Measurements from ENCODE around the gene OR5C1. TPM values are rescaled to one million over a fixed set of nuclear protein-coding genes. Genes with fewer than 3 reads are reported as not detected.

The OR5C1 gene
- total RNA-seq, result not detected

DNA sequence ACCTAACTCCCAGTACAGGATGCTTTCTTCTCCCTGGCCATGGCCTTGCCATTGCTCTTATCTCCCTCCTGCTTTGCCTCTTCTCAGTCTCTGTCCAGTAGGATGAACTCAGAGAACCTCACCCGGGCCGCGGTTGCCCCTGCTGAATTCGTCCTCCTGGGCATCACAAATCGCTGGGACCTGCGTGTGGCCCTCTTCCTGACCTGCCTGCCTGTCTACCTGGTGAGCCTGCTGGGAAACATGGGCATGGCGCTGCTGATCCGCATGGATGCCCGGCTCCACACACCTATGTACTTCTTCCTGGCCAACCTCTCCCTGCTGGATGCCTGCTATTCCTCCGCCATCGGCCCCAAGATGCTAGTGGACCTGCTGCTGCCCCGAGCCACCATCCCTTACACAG is at the start of gene OR5C1:
TSS of gene OR5C1 (plus strand) at position 103 of the 400 bp plus-strand sequence. CDS start at position 103, 0 bp downstream.
- DNase-seq (ENCODE audit: low spot score in 2 of 2), result no peak
- no peak for FAIRE-seq

DNA sequence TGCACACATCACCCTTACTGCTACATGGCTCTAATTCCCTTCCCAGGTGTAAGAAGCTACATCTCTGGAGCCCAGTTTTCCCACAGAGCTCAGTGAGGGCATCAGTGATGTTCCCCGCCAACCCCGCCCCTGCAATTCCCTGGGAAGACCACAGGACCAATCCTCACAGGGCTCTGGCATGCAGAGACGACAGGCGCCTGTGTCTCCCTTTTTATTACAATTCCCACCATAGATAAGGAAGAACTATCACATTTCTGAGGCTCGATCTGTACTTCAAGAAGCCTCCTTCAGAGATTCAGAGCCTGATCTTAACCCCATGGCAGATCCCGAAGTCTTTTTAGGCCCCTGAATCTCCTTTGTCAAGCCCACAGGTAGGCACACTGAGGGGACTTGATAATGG is 46.7 kb upstream of the OR5C1 start, which contains the start of gene OR1L6:
TSS of gene OR1L6 (plus strand) at position 301 of the 400 bp plus-strand sequence. CDS start 7,545 bp downstream, outside the sequence.
- FAIRE-seq (no peak), DNase-seq (ENCODE audit: low spot score in 2 of 2) (no peak)

DNA sequence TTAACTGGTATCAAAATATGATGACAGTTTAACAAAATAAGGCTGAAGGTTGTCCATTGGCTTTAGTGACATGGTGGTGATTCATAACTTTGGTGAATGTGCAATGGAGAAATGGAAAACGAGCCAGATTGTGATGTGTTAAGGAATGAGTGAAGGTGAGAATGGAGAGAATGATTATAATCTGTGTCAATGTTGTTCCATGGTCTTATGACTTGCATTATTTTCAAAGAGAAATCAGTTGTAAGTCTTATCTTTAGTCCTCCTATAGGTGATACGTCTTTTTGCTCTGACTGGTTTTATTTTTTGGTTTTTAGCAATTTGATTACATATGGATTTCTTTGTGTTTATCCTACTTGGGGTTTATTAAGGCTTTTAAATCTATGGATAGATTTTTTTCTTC is 33.9 kb upstream of the OR5C1 start:
- FAIRE-seq, result no peak

DNA sequence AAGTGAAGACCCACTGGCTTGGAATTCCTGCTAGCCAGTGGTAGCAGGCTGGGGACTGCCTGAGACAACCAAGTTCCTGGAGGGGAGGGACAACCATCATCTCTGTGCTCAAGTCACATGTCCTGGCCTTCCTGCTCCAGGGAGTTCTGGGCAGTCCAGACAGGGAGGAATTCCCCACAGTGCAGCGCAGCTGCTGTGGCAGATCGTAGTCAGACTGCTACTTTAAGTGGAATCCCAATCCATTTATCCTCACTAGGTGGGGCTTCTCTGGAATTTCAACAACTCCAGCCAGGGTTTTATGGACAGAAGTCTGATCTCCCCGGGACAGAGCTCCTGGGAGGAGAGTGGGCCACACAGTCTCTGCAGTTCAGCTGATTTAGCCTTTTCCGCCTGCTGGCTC is 20.9 kb upstream of the OR5C1 start:
- FAIRE-seq, result no peak

More for the DNA sequence above, 33.9 kb upstream of the OR5C1 start:
- no peak for DNase-seq (ENCODE audit: low spot score in 2 of 2)

DNA sequence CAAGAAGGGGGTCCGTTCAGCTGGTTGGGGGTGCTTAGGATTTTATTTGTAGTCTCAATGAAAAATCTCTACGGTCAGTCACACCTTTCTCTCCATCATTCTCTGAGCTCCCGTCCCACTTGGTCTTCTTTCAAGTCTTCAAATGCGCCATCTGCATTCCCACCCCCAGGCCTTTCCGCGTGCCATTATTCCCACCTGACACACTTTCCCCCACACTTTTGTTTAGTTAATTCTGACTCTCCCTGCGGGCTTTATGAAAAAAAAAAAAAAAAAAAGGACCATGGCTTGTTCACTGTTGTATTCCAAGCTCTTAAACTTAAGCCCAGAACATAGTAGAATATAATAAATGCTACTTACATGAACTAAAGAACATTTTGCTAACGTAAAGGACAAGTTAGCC is 11.7 kb upstream of the OR5C1 start:
- no peak for DNase-seq (ENCODE audit: low spot score in 2 of 2)
- no peak for FAIRE-seq

More for the DNA sequence above, 20.9 kb upstream of the OR5C1 start:
- no peak for DNase-seq (ENCODE audit: low spot score in 2 of 2)

DNA sequence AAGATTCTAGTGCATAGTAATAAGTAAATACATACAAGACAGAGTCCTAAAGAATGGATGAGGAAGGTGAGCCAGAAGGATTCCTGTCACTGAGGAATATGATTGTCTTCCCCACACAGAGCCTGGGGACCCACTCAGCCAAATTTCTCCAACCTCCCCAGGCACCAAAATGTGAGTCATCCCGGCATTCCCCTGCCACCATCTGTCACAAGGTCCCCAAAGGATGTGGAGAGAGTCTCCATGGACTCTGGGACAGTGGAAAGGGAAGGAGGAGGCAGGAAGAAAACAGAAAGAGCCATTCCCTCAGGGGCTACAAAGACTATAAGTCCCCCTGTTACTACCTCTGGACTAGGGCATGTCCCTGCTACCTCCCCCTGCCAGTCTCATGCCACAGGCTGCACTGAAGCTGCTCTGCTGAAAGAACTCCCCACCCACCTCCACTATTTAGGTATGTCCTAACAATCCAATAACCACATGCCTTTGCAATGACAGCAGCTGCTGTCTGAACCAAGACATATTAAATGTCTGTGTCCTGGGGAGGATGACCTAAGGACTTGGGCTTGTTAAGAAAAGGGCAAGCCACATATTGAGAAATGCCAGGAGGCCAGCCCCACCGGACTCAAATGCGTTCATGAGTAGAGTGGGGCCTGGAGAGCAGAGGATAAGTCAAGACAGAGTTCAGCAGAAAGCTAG is 10.7 kb upstream of the OR5C1 start:
- DNase-seq (ENCODE audit: low spot score in 2 of 2), result no peak
- FAIRE-seq, result no peak

DNA sequence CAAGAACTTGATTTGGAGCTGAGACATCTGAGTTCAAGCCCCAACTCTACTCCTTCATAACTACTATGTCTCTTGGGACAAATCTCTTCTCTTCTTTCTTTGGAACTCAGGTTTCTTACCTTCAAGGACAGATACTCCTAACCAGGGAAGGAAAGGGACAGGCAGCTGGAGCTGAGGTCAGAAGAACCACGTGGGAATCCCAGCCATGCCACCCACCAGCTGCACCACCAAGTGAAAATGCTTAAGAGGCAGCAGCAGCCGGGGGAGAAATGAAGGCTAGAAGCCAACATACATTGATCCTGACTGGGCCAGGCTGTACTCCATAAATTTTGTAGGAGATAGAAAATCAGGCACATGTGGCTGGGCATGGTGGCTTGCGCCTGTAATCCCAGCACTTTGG is 9.6 kb upstream of the OR5C1 start:
- FAIRE-seq (no peak), DNase-seq (ENCODE audit: low spot score in 2 of 2) (no peak)

DNA sequence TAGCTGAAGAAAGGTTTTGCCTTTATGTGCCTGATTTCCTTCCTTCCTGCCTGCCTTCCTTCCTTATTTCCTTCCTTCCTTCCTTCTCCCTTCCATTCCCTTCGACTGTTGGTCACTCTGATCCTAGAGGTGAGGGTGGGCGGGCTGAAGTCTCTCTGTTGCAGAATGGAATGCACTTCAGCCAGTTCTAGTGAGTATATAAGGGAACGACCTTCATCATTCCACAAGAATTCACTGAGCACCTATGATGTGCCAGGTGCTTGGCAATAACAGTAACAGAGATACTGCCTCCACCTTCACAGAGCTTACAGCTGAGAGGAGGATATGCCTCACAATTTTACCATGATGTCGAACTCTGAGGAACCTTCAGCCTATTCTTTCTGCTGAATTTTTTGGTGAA is 8.7 kb upstream of the OR5C1 start:
- no peak for FAIRE-seq
- DNase-seq (ENCODE audit: low spot score in 2 of 2), result no peak

DNA sequence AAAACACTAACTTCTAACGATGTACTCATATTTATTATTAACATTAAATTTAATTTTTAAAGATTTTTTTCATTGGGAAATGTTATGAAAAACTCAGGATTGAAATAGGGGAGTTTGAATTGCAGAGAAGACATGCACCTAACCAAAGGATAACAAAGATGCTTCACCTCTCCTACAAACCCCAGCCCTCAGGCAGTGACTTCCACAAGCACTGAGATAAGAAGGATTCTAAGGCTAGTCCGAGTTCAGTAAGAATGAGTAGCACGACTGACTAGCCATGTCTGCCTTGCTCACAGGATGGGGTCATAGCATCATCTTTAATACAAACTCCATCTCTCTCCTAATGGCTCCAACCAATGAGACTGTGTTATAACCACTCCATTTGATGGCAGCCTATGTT is 7.1 kb upstream of the OR5C1 start:
- FAIRE-seq, result no peak
- DNase-seq (ENCODE audit: low spot score in 2 of 2), result no peak

DNA sequence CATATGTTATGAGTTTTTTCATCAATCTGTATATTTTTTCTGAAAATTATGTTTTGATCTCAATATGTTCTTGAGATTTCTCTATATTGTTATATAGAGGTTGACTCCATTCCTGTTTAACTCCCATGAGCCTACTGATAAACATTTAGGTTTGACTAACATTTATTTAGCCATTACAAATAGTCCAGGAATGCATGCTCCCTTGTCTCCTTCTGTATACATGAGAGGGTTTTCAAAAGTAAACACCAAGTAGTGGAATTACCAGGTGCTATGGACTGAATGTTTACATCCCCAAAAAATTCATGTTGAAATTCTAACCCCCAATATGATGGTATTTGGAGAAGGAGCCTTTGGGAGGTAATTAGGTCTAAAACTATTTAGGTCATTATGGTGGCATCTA is 3.5 kb upstream of the OR5C1 start:
- no peak for DNase-seq (ENCODE audit: low spot score in 2 of 2)
- FAIRE-seq, result no peak

DNA sequence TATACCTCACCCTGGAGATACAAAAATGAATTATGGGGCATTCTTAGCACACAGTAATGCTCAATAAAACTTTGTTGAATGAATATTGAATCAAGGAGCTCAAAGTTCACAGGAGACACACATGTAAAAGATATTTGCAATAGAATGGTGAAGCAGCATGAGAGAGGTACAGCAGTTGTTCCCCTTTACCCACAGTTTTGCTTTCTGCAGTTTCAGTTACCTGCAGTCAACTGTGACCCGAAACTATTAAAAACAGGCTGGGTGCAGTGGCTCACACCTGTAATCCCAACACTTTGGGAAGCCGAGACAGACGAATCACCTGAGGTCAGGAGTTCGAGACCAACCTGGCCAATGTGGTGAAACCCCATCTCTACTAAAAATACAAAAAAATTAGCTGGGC is 2.4 kb upstream of the OR5C1 start:
- FAIRE-seq (no peak), DNase-seq (ENCODE audit: low spot score in 2 of 2) (no peak)

DNA sequence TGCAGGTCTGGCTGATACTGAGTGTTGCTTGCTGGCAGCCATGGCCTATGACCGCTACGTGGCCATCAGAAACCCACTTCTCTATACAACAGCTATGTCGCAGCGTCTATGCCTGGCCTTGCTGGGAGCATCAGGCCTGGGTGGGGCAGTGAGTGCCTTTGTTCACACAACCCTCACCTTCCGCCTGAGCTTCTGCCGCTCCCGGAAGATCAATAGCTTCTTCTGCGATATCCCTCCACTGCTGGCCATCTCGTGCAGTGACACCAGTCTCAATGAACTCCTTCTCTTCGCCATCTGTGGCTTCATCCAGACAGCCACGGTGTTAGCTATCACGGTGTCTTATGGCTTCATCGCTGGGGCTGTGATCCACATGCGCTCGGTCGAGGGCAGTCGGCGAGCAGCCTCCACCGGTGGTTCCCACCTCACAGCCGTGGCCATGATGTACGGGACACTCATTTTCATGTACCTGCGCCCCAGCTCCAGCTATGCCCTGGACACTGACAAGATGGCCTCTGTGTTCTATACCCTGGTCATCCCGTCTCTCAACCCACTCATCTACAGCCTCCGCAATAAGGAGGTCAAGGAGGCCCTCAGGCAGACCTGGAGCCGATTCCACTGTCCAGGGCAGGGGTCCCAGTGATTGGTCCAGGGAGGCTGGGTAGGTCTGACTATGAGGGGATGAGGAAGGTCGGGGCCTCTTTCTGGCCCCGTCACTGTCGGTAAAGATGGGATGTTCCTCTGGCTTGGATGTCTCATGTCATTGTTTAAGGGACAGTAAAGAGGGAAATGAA is 718 bp downstream of the OR5C1 start:
- no peak for DNase-seq (ENCODE audit: low spot score in 2 of 2)

DNA sequence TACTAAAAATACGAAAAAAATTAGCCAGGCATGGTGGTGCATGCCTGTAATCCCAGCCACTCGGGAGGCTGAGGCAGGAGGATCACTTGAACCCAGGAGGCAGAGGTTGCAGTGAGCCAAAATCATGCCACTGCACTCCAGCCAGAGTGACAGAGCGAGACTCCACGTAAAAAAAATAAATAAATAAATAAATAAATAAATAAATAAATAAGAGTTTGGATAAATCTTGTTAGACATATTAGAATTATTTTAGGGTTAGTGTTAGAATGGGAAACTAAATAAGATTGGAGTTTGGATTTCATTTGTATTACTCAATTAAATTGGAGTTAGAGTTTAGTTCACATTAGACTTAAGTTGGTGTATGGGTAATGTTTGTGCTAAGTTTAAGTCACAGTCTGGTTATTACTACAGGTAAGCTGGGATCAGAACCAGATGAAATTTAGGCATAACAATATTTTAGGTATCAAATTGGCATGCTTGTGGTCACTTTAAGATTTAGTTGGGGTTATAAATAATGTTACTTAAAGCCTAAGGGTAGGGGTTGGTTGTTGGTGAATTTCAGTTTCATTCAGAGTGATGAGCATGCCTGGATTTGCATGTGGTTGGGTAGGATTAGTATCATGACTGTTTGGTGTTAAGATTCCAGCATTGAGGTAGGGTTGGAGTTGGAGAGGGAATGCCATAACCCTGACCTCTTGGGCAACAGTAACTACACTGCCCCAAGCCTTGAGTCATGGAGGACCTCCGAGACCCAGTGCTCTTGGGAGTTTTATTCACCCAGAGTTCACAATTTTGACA is 3.3 kb downstream of the OR5C1 start:
- FAIRE-seq, result peak; percentile 44
- DNase-seq (ENCODE audit: low spot score in 2 of 2), result no peak

More for the DNA sequence above, 718 bp downstream of the OR5C1 start:
- no peak for FAIRE-seq

DNA sequence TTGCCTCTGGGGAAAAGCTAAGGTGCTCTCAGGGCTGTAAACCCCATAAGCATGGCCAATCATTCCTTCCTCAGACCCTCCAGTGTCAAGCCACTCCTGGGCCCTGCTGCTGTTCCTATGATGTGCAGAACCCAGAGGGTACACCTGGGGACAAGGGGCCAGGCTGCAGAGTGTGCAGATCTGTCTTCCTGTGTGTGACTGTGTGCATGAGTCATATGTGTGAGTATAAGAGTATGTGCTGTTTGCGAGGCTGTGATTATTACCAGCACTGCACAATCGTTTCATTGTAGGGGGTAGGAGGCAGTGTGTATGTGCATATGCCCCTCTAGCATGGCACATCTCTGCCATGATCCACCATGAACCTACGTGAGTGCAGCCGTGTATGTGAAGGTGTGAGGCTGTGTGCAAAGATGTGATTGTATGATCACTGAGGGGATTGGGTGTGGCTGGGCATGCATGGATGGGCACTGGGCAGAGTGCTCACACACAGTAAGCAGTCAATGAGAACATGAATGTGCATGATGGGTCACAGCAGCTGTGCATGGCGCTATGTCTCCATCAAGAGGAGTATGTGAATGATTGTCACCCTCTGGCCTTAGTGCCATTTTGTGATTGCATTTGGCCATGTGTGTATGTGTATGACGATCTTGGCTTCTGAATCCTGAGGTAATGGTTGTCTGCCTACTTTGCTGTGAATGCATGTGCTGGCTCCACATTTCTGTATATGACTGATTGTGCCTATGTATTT is 8.8 kb downstream of the OR5C1 start:
- no peak for DNase-seq (ENCODE audit: low spot score in 2 of 2)

DNA sequence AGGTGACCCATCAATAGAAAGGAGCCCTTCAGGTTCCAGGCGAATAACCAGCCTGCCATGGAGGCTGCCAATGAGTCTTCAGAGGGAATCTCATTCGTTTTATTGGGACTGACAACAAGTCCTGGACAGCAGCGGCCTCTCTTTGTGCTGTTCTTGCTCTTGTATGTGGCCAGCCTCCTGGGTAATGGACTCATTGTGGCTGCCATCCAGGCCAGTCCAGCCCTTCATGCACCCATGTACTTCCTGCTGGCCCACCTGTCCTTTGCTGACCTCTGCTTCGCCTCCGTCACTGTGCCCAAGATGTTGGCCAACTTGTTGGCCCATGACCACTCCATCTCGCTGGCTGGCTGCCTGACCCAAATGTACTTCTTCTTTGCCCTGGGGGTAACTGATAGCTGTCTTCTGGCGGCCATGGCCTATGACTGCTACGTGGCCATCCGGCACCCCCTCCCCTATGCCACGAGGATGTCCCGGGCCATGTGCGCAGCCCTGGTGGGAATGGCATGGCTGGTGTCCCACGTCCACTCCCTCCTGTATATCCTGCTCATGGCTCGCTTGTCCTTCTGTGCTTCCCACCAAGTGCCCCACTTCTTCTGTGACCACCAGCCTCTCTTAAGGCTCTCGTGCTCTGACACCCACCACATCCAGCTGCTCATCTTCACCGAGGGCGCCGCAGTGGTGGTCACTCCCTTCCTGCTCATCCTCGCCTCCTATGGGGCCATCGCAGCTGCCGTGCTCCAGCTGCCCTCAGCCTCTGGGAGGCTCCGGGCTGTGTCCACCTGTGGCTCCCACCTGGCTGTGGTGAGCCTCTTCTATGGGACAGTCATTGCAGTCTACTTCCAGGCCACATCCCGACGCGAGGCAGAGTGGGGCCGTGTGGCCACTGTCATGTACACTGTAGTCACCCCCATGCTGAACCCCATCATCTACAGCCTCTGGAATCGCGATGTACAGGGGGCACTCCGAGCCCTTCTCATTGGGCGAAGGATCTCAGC is 11.6 kb downstream of the OR5C1 start, which contains the start of gene OR1K1:
TSS of gene OR1K1 (plus strand) at position 58 of the 995 bp plus-strand sequence. CDS start at position 58, 0 bp downstream.
- no peak for DNase-seq (ENCODE audit: low spot score in 2 of 2)
- no peak for FAIRE-seq

More for the DNA sequence above, 8.8 kb downstream of the OR5C1 start:
- no peak for FAIRE-seq

DNA sequence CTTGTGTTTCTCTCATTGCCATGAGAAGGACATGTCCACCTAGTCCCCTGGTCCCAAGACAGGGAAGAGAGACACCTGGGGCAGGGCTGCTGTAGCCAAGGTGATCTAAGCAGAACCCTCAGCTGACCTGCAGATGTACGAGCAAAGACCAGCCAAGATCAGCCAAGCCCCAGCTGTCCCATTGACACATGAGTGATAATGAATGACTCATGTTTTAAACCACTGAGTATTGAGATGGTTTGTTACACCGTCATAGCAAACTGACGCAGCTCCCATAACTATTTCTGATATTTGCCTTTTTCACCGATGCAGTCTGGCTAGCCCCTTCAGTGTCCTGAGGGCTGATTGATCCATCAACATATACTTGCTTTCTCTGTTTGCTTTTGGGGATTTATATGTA is 17.9 kb downstream of the OR5C1 start:
- DNase-seq (ENCODE audit: low spot score in 2 of 2) (no peak), FAIRE-seq (no peak)

DNA sequence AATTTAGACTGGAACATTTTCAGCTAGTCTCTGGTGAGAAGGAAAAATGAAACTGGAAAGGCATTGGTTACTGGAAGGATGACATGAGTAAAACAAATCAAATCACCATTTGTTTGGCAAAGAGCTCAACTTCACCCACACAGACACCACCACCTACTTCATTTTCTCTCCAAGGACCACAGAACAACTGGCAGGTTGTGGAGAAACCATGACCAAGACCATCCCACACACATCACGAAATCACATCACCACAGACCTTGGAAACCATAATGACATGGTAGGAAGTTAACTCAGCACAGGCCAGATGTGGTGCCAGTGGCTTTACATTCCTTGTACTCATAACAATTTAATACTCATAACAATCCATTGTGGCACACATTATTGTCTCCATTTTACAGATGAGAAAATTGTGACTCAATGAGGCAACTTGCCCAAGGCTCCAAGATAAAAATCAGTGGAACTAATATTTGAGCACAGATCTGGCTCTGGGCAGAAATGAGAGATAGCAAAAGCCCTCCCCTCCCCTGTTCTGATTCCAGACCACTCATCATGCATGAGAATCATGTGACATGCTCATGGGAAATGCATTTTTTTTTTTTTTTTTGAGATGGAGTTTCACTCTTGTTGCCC is 18.7 kb downstream of the OR5C1 start:
- FAIRE-seq (no peak), DNase-seq (ENCODE audit: low spot score in 2 of 2) (no peak)

DNA sequence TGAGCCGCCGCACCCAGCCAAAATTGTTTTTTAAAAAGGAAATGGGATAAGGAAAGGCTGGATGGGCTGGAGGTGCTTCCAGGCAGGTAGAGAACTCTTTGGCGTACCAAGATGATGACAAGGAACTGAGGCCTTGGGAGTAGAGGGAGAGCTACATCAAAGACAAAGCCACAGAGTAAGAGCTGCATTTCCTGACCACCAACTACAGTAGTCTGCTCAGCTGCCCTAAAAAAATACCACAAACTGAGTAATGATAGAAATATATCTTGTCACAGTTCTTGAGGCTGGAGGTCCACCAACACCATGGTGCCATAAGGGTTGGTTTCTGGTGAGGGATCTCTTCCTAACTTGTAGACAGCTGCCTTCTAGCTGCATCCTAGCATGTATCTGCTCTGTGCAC is 19.4 kb downstream of the OR5C1 start:
- DNase-seq (ENCODE audit: low spot score in 2 of 2) (no peak), FAIRE-seq (no peak)
